Panc1 (cell line): ENCODE results near the gene CPAMD8. TPM values are rescaled to one million over a fixed set of nuclear protein-coding genes. Genes with fewer than 3 reads are reported as not detected.

Source experiments
- ATAC-seq: fragments of 200-7000 bp; cut with Tn5 transposase; 2 replicates; pipeline ENCODE4 v1.9.1; 2020; ENCODE audit warnings: mild to moderate bottlenecking, moderate library complexity
- BruUV-seq: library from RNA; stranded (reverse); fragments of 400-500 nt; replicated peaks from 2 replicates; lab custom pipeline; 2021; lab: Mats Ljungman, UMichigan
- CTCF ChIA-PET: fragments of 300-600 bp; sonication (Branson Sonifier 250); formaldehyde crosslinking; loops from one replicate; lab custom pipeline; 2022; ENCODE audit warnings: antibody characterized with exemption; lab: Charles Lee
- POLR2A ChIA-PET: fragments of 300-600 bp; sonication (Branson Sonifier 250); formaldehyde crosslinking; loops from one replicate; lab custom pipeline; 2022; ENCODE audit warnings: antibody characterized with exemption; lab: Charles Lee
- DNase-seq: peaks from one replicate; pipeline ENCODE4 v3.0.0-alpha.2; 2010; ENCODE audit warnings: low read depth, low spot score
- H3K27ac ChIP-seq: 2 replicates; pipeline ENCODE4 v1.5.1; 2011; ENCODE audit warnings: mild to moderate bottlenecking, low read length, inconsistent platforms
- H3K27me3 ChIP-seq: fragments of 200-500 bp; sonication (Bioruptor generic); 2 replicates; pipeline ENCODE4 v1.6.0; 2014; ENCODE audit warnings: low read length, inconsistent platforms; ENCODE audit not compliant: control insufficient read depth, insufficient read depth
- H3K36me3 ChIP-seq: fragments of 200-500 bp; sonication (Bioruptor generic); 2 replicates; pipeline ENCODE4 v1.5.1; 2014; ENCODE audit warnings: inconsistent platforms, mild to moderate bottlenecking, low read length, moderate library complexity; ENCODE audit not compliant: control insufficient read depth, insufficient read depth
- H3K4me1 ChIP-seq: 2 replicates; pipeline ENCODE4 v1.5.1; 2011; ENCODE audit warnings: inconsistent platforms, mild to moderate bottlenecking, low read length, moderate library complexity; ENCODE audit not compliant: control insufficient read depth, insufficient read depth
- H3K4me3 ChIP-seq, 2 experiments: 2 replicates each; pipeline ENCODE4 v1.5.1; 2011 to 2012; ENCODE audit warnings: low read depth in 2 of 2, low read length in 2 of 2, mild to moderate bottlenecking in 2 of 2, inconsistent platforms in 1 of 2, moderate library complexity in 1 of 2
- H3K9me3 ChIP-seq: fragments of 200-500 bp; sonication (Bioruptor generic); 2 replicates; pipeline ENCODE4 v1.5.1; 2014; ENCODE audit warnings: low read depth, mild to moderate bottlenecking, inconsistent platforms, low read length, moderate library complexity; ENCODE audit not compliant: control insufficient read depth, insufficient read depth
- POLR2AphosphoS5 ChIP-seq: IDR thresholded peaks from 2 replicates; pipeline ENCODE4 v1.6.1; 2012; ENCODE audit warnings: mild to moderate bottlenecking, low read depth, low read length, moderate library complexity
- REST ChIP-seq, 2 experiments: IDR thresholded peaks; 2 replicates each; pipeline ENCODE4 v1.6.1; 2011 to 2012; ENCODE audit warnings: low read depth in 2 of 2, control low read depth in 1 of 2, low read length in 1 of 2, mild to moderate bottlenecking in 1 of 2, moderate library complexity in 1 of 2; ENCODE audit not compliant: insufficient read depth in 1 of 2
- SIN3A ChIP-seq: IDR thresholded peaks from 2 replicates; pipeline ENCODE4 v1.6.1; 2012; ENCODE audit warnings: low read depth, mild to moderate bottlenecking, low read length, moderate library complexity, borderline replicate concordance; ENCODE audit not compliant: insufficient read depth
- TCF7L2 ChIP-seq: IDR thresholded peaks from 2 replicates; pipeline ENCODE4 v1.6.1; 2011; ENCODE audit warnings: mild to moderate bottlenecking, low read depth, low read length, inconsistent platforms
- in situ Hi-C: cut with HindIII; loops from 2 replicates; pipeline ENCODE4 v1.10.0; 2016; ENCODE audit warnings: low sequenced_read_pairs, low pct_unique_long_range_greater_than_20kb
- intact Hi-C: fragments of 100-400 bp; cut with micrococcal nuclease; formaldehyde crosslinking; loops from one replicate; pipeline ENCODE4 v1.10.0; 2022; ENCODE audit not compliant: unreplicated experiment
- total RNA-seq: library from RNA; stranded (reverse); gene quantifications from one replicate; pipeline ENCODE4 v1.2.1, GENCODE V29; 2021; ENCODE audit not compliant: unreplicated experiment
- TF ChIP-seq, protein P1 (sequence below): fragments of 450-650 bp; IDR thresholded peaks from 2 replicates; pipeline ENCODE4 v1.5.1; 2017; ENCODE audit warnings: mild to moderate bottlenecking

The CPAMD8 gene
- total RNA-seq, 1 experiment from 2014 or later = 2.0 TPM

DNA sequence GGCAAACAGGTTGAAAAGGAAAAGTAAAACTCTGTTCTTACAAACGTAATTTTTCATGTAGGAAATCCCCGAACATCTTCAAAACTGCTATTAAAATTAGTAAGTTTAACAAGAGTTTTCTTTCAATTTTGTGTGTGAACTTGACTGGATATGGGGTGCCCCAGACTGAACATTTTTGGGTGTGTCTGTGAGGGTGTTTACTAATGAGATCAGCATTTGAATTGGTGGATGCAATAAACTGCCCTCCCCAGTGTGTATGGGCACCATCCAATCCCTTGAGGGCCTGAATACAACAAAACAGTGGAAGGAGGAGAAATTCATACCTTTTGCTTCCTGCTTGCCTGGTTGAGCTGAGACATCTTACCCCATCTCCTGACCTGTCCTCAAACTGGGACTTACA is 36.8 kb upstream of the CPAMD8 start:
- TF ChIP-seq, protein P1, sequence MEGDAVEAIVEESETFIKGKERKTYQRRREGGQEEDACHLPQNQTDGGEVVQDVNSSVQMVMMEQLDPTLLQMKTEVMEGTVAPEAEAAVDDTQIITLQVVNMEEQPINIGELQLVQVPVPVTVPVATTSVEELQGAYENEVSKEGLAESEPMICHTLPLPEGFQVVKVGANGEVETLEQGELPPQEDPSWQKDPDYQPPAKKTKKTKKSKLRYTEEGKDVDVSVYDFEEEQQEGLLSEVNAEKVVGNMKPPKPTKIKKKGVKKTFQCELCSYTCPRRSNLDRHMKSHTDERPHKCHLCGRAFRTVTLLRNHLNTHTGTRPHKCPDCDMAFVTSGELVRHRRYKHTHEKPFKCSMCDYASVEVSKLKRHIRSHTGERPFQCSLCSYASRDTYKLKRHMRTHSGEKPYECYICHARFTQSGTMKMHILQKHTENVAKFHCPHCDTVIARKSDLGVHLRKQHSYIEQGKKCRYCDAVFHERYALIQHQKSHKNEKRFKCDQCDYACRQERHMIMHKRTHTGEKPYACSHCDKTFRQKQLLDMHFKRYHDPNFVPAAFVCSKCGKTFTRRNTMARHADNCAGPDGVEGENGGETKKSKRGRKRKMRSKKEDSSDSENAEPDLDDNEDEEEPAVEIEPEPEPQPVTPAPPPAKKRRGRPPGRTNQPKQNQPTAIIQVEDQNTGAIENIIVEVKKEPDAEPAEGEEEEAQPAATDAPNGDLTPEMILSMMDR = no peak
- TF ChIP-seq TCF7L2 (no peak), POLR2AphosphoS5 (no peak), SIN3A (no peak), REST (IDR thresholded peaks at IDR 0.05; ENCODE audit: insufficient read depth in 1 of 2, low read depth in 2 of 2, low read length in 1 of 2) (no peak)
- Histone ChIP-seq H3K27me3 (no peaks in the 10 kb centered on the region), H3K9me3 (no peaks in the 10 kb centered on the region), H3K36me3 (no peaks in the 10 kb centered on the region; the same call in 1 of the 2 replicates), H3K4me1 (no peaks in the 10 kb centered on the region), H3K27ac (no peak overlapping the region), H3K4me3 (no peak overlapping the region)
- DNase-seq = no peak
- ChIA-PET POLR2A (no interaction called here), CTCF (no interaction called here)
- intact Hi-C loops = no loop called here
- in situ Hi-C loops = no loop called here
- no TSS peak for BruUV-seq
- ATAC-seq = no peak

DNA sequence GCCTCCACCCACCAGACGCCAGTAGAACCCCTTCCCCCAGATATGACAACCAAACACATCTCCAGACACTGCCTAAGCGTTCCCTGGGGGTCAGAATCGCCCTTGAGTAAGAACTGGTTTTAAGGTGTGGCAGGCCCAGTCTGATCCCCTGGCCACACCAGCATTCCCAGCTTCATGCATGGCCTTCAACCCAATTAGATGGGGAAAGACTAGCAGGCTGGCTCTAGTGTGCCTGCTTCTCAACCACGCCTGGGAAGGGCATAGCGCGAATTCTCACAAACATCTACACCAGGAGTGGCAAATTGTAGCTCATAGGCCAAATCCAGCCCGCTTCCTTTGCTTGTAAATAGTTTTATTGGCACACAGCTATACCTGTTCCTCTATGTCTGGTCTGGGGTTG is 35.1 kb upstream of the CPAMD8 start:
- intact Hi-C loops = no loop called here
- Histone ChIP-seq H3K4me1 (no peaks in the 10 kb centered on the region), H3K4me3 (no peak overlapping the region), H3K36me3 (no peaks in the 10 kb centered on the region; the same call in 1 of the 2 replicates), H3K27me3 (no peaks in the 10 kb centered on the region), H3K9me3 (no peaks in the 10 kb centered on the region), H3K27ac (no peak overlapping the region)
- ATAC-seq (no peak), DNase-seq (no peak)
- in situ Hi-C loops = no loop called here
- ChIA-PET POLR2A (no interaction called here), CTCF (no interaction called here)
- no peak for TF ChIP-seq POLR2AphosphoS5
- TF ChIP-seq REST (IDR thresholded peaks at IDR 0.05; ENCODE audit: insufficient read depth in 1 of 2, low read depth in 2 of 2, low read length in 1 of 2) = no peak
- BruUV-seq = no TSS peak
